HCT116 (cell line): Measurements from ENCODE around the gene COL19A1. TPM values are rescaled to one million over a fixed set of nuclear protein-coding genes. Genes with fewer than 3 reads are reported as not detected.
"Not testable (repeated sequence)": the region's sequence is repeated elsewhere in the genome, so short reads cannot be mapped to it uniquely, and the experiment has no call there.

Source experiments
- ATAC-seq: fragments of 200-7000 bp; cut with Tn5 transposase; 2 replicates; pipeline ENCODE4 v1.9.1; 2020; ENCODE audit warnings: mild to moderate bottlenecking, moderate library complexity
- BruUV-seq: library from RNA; stranded (reverse); fragments of 400-500 nt; replicated peaks from 2 replicates; lab custom pipeline; 2021; lab: Mats Ljungman, UMichigan
- CTCF ChIA-PET: fragments of 300-600 bp; sonication (Branson Sonifier 250); formaldehyde crosslinking; loops from one replicate; lab custom pipeline; 2021; ENCODE audit warnings: antibody characterized with exemption; lab: Charles Lee
- POLR2A ChIA-PET: fragments of 300-600, 350-600 bp; sonication (Branson Sonifier 250); formaldehyde crosslinking; loops from one replicate; lab custom pipeline; 2021; ENCODE audit warnings: antibody characterized with exemption; lab: Charles Lee
- RAD21 ChIA-PET, 2 experiments: fragments of 300-600 bp; sonication (Branson Sonifier 250); formaldehyde crosslinking; loops; one replicate each; lab custom pipeline; 2023; ENCODE audit warnings: low total read pairs in 2 of 2; ENCODE audit not compliant: uncharacterized antibody in 2 of 2, unreplicated experiment in 2 of 2, low non-redundant PET in 1 of 2; lab: Charles Lee
- DNase-seq: peaks from one replicate; pipeline ENCODE4 v3.0.0-alpha.2; 2010; ENCODE audit warnings: low read depth, low spot score
- H2AFZ ChIP-seq: fragments of 200-600 bp; shearing (Covaris generic), sonication (generic); 2 replicates; pipeline ENCODE4 v1.6.1; 2017; ENCODE audit warnings: low read depth, mixed run types, mixed read lengths, antibody characterized with exemption, low read length; ENCODE audit not compliant: poor library complexity, severe bottlenecking
- H3K27ac ChIP-seq: 2 replicates; pipeline ENCODE4 v1.5.1; 2012; ENCODE audit warnings: low read depth, low read length
- H3K27me3 ChIP-seq: fragments of 200-600 bp; sonication (generic); 2 replicates; pipeline ENCODE4 v1.6.1; 2016; ENCODE audit warnings: mixed run types, low read length, mixed read lengths; ENCODE audit not compliant: insufficient read depth
- H3K36me3 ChIP-seq, 2 experiments: fragments of 200-500 bp in 1 of 2; fragments of 200-600 bp in 1 of 2; sonication (Bioruptor generic) in 1 of 2; sonication (generic) in 1 of 2; 2 replicates each; pipeline versions ENCODE4 v1.5.1 to v1.6.1; 2014 to 2016; ENCODE audit warnings: low read length in 2 of 2, inconsistent platforms in 1 of 2, mixed read lengths in 1 of 2, mixed run types in 1 of 2; ENCODE audit not compliant: insufficient read depth in 2 of 2, control insufficient read depth in 1 of 2
- H3K4me1 ChIP-seq, 2 experiments: fragments of 200-600 bp in 1 of 2; sonication (generic) in 1 of 2; 2 replicates each; pipeline versions ENCODE4 v1.5.1 to v1.6.1; 2012 to 2017; ENCODE audit warnings: low read length in 2 of 2, inconsistent platforms in 1 of 2, mild to moderate bottlenecking in 1 of 2, mixed read lengths in 1 of 2, mixed run types in 1 of 2, moderate library complexity in 1 of 2; ENCODE audit not compliant: insufficient read depth in 2 of 2, control insufficient read depth in 1 of 2
- H3K4me2 ChIP-seq: fragments of 200-600 bp; sonication (generic); 2 replicates; pipeline ENCODE4 v1.6.1; 2017; ENCODE audit warnings: mixed run types, low read length, mixed read lengths
- H3K4me3 ChIP-seq, 2 experiments: fragments of 200-600 bp in 1 of 2; sonication (generic) in 1 of 2; replicated peaks in 1 of 2; 2 replicates each; pipeline ENCODE4 v1.5.1; 2011 to 2016; ENCODE audit warnings: low read length in 2 of 2, control low read depth in 1 of 2, low read depth in 1 of 2, mild to moderate bottlenecking in 1 of 2, mixed read lengths in 1 of 2, mixed run types in 1 of 2
- H3K79me2 ChIP-seq: fragments of 200-600 bp; sonication (generic); 2 replicates; pipeline ENCODE4 v1.6.1; 2017; ENCODE audit warnings: mild to moderate bottlenecking, mixed run types, low read length, moderate library complexity, mixed read lengths; ENCODE audit not compliant: insufficient read depth
- H3K9ac ChIP-seq: fragments of 200-600 bp; sonication (generic); 2 replicates; pipeline ENCODE4 v1.6.1; 2016; ENCODE audit warnings: low read length, mixed read lengths
- H3K9me2 ChIP-seq: fragments of 200-600 bp; sonication (generic), shearing (Covaris generic); 2 replicates; pipeline ENCODE4 v1.6.1; 2017; ENCODE audit warnings: mixed run types, mild to moderate bottlenecking, moderate library complexity; ENCODE audit not compliant: insufficient read depth
- H3K9me3 ChIP-seq, 2 experiments: fragments of 200-500 bp in 1 of 2; fragments of 200-600 bp in 1 of 2; sonication (Bioruptor generic) in 1 of 2; sonication (generic) in 1 of 2; 2 replicates each; pipeline ENCODE4 v1.6.1; 2014 to 2017; ENCODE audit warnings: low read length in 2 of 2, mixed read lengths in 2 of 2, inconsistent platforms in 1 of 2, low read depth in 1 of 2, mild to moderate bottlenecking in 1 of 2, mixed run types in 1 of 2, moderate library complexity in 1 of 2; ENCODE audit not compliant: control insufficient read depth in 1 of 2, insufficient read depth in 1 of 2
- H4K20me1 ChIP-seq: fragments of 200-600 bp; sonication (generic), shearing (Covaris generic); 2 replicates; pipeline ENCODE4 v1.6.1; 2017; ENCODE audit warnings: mixed run types, mild to moderate bottlenecking, moderate library complexity; ENCODE audit not compliant: insufficient read depth
- intact Hi-C: fragments of 100-400 bp; cut with micrococcal nuclease; formaldehyde crosslinking; loops from 2 replicates; pipeline ENCODE4 v1.10.0; 2022
- total RNA-seq: library from RNA; stranded (reverse); gene quantifications from one replicate; pipeline ENCODE4 v1.2.1, GENCODE V29; 2021; ENCODE audit not compliant: unreplicated experiment
- TF ChIP-seq, protein P1 (sequence below), 3 experiments: fragments of 200-600 bp in 1 of 3; sonication (generic) in 1 of 3; IDR thresholded peaks in 2 of 3; conservative IDR thresholded peaks in 1 of 3; 2 replicates each; pipeline ENCODE4 v1.5.1; 2012 to 2017; ENCODE audit warnings: low read depth in 2 of 3, low read length in 2 of 3, antibody characterized with exemption in 1 of 3, borderline replicate concordance in 1 of 3, control low read depth in 1 of 3, mild to moderate bottlenecking in 1 of 3, mixed read lengths in 1 of 3, mixed run types in 1 of 3, moderate library complexity in 1 of 3; ENCODE audit not compliant: insufficient read depth in 1 of 3
- TF ChIP-seq, protein P2 (sequence below): IDR thresholded peaks from 2 replicates; pipeline ENCODE4 v1.6.1; 2012; ENCODE audit warnings: low read depth

Gene COL19A1
- total RNA-seq, 1 experiment from 2014 or later, result not detected

DNA sequence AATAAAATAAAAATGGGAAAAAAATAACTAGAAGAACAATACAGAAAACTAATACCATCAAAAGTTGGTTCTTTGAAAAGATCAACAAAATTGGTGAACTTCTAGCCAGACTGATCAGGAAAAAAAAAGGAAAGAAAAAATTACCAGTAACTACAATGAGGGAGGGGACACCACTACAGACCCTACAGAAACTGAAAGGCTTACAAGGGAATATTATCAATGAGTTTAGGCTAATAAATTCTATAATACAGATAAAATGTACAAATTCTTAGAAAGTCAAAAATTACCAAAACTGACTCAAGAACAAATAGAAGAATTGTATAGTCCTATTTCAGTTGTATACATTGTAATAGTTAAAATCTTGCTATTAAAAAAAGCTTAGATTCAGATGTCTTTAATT, 141.8 kb downstream of the COL19A1 start (continued):
- TF ChIP-seq, protein P1, sequence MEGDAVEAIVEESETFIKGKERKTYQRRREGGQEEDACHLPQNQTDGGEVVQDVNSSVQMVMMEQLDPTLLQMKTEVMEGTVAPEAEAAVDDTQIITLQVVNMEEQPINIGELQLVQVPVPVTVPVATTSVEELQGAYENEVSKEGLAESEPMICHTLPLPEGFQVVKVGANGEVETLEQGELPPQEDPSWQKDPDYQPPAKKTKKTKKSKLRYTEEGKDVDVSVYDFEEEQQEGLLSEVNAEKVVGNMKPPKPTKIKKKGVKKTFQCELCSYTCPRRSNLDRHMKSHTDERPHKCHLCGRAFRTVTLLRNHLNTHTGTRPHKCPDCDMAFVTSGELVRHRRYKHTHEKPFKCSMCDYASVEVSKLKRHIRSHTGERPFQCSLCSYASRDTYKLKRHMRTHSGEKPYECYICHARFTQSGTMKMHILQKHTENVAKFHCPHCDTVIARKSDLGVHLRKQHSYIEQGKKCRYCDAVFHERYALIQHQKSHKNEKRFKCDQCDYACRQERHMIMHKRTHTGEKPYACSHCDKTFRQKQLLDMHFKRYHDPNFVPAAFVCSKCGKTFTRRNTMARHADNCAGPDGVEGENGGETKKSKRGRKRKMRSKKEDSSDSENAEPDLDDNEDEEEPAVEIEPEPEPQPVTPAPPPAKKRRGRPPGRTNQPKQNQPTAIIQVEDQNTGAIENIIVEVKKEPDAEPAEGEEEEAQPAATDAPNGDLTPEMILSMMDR (IDR thresholded peaks at IDR 0.05 in 2 of 3, conservative IDR thresholded peaks at IDR 0.05 in 1 of 3; ENCODE audit: borderline replicate concordance in 1 of 3, insufficient read depth in 1 of 3, low read depth in 2 of 3, low read length in 2 of 3), result no peak
- TF ChIP-seq, protein P2, sequence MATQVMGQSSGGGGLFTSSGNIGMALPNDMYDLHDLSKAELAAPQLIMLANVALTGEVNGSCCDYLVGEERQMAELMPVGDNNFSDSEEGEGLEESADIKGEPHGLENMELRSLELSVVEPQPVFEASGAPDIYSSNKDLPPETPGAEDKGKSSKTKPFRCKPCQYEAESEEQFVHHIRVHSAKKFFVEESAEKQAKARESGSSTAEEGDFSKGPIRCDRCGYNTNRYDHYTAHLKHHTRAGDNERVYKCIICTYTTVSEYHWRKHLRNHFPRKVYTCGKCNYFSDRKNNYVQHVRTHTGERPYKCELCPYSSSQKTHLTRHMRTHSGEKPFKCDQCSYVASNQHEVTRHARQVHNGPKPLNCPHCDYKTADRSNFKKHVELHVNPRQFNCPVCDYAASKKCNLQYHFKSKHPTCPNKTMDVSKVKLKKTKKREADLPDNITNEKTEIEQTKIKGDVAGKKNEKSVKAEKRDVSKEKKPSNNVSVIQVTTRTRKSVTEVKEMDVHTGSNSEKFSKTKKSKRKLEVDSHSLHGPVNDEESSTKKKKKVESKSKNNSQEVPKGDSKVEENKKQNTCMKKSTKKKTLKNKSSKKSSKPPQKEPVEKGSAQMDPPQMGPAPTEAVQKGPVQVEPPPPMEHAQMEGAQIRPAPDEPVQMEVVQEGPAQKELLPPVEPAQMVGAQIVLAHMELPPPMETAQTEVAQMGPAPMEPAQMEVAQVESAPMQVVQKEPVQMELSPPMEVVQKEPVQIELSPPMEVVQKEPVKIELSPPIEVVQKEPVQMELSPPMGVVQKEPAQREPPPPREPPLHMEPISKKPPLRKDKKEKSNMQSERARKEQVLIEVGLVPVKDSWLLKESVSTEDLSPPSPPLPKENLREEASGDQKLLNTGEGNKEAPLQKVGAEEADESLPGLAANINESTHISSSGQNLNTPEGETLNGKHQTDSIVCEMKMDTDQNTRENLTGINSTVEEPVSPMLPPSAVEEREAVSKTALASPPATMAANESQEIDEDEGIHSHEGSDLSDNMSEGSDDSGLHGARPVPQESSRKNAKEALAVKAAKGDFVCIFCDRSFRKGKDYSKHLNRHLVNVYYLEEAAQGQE, result no peak

DNA sequence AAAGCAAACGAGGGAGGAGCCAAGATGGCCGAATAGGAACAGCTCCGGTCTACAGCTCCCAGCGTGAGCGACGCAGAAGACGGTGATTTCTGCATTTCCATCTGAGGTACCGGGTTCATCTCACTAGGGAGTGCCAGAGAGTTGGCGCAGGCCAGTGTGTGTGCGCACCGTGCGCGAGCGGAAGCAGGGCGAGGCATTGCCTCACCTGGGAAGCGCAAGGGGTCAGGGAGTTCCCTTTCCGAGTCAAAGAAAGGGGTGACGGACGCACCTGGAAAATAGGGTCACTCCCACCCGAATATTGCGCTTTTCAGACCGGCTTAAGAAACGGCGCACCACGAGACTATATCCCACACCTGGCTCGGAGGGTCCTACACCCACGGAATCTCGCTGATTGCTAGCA, 144.0 kb downstream of the COL19A1 start:
- H3K4me1 ChIP-seq, intact Hi-C loops, RAD21 ChIA-PET, H3K9me3 ChIP-seq, H4K20me1 ChIP-seq, H3K4me3 ChIP-seq, BruUV-seq, ATAC-seq, H3K9me2 ChIP-seq, DNase-seq, H3K27me3 ChIP-seq, H3K9ac ChIP-seq, H3K27ac ChIP-seq, H3K4me2 ChIP-seq, H3K79me2 ChIP-seq, H3K36me3 ChIP-seq, POLR2A ChIA-PET, CTCF ChIA-PET, H2AFZ ChIP-seq: not testable (repeated sequence)

DNA sequence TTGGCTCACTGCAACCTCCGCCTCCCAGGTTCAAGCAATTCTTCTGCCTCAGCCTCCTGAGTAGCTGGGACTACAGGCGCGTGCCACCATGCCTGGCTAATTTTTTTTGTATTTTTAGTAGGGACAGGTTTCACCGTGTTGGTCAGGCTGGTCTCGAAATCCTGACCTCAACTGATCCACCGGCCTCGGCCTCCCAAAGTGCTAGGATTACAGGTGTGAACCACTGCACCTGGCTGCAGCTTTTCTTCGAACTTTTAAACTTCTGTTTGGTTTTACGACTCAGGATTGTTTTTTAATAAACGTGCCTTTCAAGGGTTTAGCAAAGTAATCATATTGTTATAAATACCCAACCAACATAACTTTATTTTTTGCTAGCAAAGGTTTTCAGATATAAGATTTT, 156.8 kb downstream of the COL19A1 start:
- POLR2A ChIA-PET, BruUV-seq, H3K27me3 ChIP-seq: not testable (repeated sequence)

More for the DNA sequence above, 156.8 kb downstream of the COL19A1 start:
- H3K9me2 ChIP-seq, H3K9me3 ChIP-seq, CTCF ChIA-PET, H3K79me2 ChIP-seq, intact Hi-C loops, RAD21 ChIA-PET, H3K36me3 ChIP-seq, H3K4me1 ChIP-seq, ATAC-seq, H4K20me1 ChIP-seq, H2AFZ ChIP-seq, H3K9ac ChIP-seq, H3K27ac ChIP-seq, DNase-seq, H3K4me3 ChIP-seq, H3K4me2 ChIP-seq: not testable (repeated sequence)
